Measurements from ENCODE around the gene ANKRD13A.
"Not testable (repeated sequence)": the region's sequence is repeated elsewhere in the genome, so short reads cannot be mapped to it uniquely, and the experiment has no call there.

ANKRD13A gene

GRCh38 chr12:110007881-110008280, 8.7 kb downstream of the ANKRD13A start:
- DNase-seq (ENCODE audit: low read depth) = no peak

DNA sequence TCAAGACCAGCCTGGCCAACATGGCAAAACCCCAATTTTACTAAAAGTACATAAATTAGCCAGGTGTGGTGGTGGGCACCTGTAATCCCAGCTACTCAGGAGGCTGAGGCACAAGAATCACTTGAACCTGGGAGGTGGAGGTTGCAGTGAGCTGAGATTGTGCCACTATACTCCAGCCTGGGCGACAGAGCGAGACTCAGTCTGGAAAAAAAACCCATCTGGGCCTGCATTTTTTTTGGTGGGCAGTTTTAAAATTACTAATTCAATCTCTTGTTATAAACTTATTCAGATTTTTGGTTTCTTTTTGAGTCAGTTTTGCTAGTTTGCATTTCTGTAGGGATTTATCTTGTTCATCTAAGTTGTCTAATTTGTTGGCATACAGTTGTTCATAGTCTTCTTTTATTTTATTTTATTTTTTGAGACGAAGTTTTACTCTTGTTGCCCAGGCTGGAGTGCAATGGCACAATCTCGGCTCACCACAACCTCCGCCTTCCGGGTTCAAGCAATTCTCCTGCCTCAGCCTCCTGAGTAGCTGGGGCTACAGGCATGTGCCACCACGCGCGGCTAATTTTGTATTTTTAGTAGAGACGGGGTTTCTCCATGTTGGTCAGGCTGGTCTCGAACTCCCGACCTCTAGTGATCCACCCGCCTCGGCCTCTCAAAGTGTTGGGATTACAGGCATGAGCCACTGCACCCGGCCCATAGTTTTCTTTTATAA, 9.6 kb downstream of the ANKRD13A start:
- DNase-seq (ENCODE audit: low read depth) = not testable (repeated sequence)

- no peak for DNase-seq (ENCODE audit: low read depth)
These were observed 11.9 kb downstream of the ANKRD13A start for GRCh38 chr12:110010853-110011723.

DNA sequence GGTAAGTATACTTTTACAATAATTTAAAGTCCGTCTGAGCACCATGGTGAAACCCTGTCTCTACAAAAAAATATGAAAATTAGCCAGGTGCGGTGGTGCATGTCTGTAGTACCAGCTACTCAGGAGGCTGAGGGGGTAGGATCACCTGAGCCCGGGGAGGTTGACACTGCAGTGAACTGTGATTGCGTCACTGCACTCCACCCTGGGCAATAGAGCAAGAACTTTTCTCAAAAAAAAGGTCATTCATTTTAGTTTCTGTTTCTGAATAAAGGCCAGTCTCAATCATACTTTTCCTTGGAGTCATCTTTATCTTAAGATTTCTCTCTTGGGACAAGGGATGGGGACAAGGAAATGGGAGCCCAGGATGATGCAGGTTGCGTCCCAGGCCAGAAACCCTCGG, 12.9 kb downstream of the ANKRD13A start:
- DNase-seq (ENCODE audit: low read depth) = no peak

DNA sequence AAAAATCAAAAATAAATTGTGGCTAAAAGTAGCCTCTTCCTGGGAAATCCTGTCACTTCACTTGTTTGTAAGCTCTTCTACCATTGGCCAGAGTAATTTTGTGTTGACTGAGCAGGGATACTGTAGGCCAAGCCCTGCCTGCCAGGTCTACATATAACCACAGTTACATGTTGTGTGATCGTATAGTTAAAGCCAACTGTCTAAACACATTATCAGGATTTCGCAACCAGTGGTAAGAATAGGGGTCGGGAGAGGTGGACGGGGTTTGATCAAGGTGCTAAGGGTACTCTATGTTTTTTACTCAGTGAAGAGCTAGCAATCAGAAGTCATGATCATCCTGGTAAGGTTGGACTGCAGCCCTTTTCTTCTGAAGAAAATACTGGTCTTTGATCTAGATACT, 13.4 kb downstream of the ANKRD13A start:
- DNase-seq (ENCODE audit: low read depth) = no peak

- no peak for DNase-seq (ENCODE audit: low read depth)
These were observed 15.9 kb downstream of the ANKRD13A start for GRCh38 chr12:110015132-110015531.

DNA sequence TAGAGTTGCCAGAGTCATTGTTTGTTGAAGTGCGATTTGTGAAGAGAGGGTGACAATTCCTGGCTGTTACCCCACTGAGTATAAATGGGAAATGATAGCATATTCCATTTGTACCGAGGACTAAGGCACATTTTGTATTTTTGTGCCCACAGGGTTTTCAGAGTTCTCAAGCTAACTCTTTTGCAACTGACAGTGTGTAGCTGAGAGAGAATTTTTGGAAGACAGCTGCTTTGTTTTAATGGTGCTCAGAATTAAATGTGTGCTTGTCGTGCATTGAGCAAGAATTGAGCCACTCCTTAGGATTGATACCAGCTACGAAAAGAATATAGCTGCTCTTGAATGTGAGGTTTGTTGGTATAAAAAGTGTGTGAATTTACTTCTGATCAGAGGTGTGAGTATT, 21.7 kb downstream of the ANKRD13A start:
- no peak for DNase-seq (ENCODE audit: low read depth)

GRCh38 chr12:110023059-110023980, 24.1 kb downstream of the ANKRD13A start:
- DNase-seq (ENCODE audit: low read depth) = no peak

- no peak for DNase-seq (ENCODE audit: low read depth)
These were observed 24.8 kb downstream of the ANKRD13A start for GRCh38 chr12:110024051-110024450.

DNA sequence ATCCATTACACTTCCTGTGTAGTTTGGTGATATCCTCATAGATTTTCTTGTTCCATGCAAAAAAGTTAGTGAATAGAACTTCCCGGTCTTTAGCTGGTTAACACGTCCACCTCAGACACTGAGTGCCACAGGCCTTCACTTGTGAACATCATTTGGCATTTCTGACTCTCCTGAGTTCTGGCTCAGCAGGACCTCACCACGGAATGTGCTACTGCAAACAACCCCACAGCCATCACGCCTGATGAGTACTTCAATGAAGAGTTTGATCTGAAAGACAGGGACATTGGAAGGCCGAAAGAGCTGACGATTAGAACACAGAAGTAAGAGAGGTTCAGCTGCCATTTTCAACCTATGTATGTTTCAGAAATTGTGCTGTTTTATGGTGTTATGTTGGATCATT, 29.1 kb downstream of the ANKRD13A start:
- DNase-seq (ENCODE audit: low read depth) = no peak

- DNase-seq (ENCODE audit: low read depth) = no peak
These were observed 30.1 kb downstream of the ANKRD13A start for GRCh38 chr12:110029290-110029815.

DNA sequence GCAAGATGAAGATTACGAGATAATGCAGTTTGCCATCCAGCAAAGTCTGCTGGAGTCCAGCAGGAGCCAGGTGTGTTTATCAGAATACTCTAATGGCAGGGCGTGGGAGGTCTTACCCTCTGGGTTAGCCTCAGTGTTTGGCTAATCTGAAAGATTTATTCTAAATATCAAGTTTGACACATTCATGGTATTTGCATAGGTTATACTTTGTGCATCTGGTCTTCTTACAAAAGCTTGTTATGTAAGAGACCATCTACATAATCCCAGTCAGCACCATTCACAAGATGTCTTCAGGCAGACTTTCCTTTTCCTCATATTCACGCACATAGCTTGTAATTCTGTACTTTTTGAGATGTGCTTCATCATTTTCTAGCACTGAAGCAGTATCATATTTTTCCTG, 34.7 kb downstream of the ANKRD13A start:
- DNase-seq (ENCODE audit: low read depth) = no peak

- no peak for DNase-seq (ENCODE audit: low read depth)
These were observed 36.4 kb downstream of the ANKRD13A start for GRCh38 chr12:110035534-110036104.

DNA sequence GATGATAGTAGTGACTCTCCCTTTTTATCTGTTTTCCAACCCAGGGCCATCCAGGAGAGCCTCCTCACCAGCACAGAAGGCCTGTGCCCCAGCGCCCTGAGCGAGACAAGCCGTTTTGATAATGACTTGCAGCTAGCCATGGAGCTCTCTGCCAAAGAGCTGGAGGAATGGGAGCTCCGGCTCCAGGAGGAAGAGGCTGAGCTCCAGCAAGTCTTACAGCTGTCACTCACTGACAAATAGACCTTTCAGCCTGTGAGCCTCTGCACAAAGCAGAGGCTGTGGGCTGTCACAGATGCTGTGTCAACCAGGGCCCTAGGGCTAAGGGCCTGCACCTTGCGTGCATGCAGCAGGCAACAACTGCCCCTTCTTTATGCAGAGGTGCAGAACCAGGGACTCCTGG, 38.1 kb downstream of the ANKRD13A start:
- no peak for DNase-seq (ENCODE audit: low read depth)

- no peak for DNase-seq (ENCODE audit: low read depth)
These were observed 39.5 kb downstream of the ANKRD13A start for GRCh38 chr12:110038741-110039084.

GRCh38 chr12:110039085-110039807, 40.0 kb downstream of the ANKRD13A start:
- no peak for DNase-seq (ENCODE audit: low read depth)

- DNase-seq (ENCODE audit: low read depth) = no peak
These were observed 43.0 kb downstream of the ANKRD13A start for GRCh38 chr12:110042264-110042663.

- no peak for DNase-seq (ENCODE audit: low read depth)
These were observed 47.4 kb downstream of the ANKRD13A start for GRCh38 chr12:110046451-110047187.

DNA sequence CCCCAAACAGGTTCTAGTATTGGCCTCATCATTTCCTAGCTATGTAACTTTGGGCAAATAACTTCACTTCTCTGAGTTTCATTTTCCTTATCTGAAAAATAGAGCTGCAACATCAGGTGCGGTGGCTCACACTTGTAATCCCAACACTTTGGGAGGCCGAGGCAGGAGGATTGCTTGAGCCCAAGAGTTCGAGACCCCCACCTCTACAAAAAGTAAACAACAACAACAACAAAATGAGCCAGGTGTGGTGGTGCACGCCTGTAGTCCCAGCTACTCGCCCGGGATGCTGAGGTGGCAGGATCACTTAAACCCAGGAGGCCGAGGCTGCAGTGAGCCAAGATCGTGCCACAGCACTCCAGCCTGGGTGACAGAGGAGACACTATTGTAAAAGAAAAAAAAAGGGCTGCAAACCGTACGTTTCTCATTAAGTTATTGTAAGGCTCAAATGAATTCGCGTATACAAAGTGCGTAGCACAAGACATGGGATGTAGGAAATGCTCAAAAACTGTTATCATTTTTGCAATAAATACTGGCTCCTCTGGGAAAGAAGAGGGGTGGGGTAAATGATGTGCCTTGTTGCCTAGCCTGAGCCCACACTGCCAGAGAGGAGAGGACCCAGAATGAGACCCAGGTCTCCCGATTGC, 48.2 kb downstream of the ANKRD13A start:
- no peak for DNase-seq (ENCODE audit: low read depth)
